HepG2 (cell line): ENCODE data around the gene INAFM1. TPM values are rescaled to one million over a fixed set of nuclear protein-coding genes. Genes with fewer than 3 reads are reported as not detected.

Experiments
- ATF7-NPFF ChIP-seq: sonication (generic); formaldehyde crosslinking; IDR thresholded peaks from 2 replicates; pipeline ENCODE4 v1.8.1; 2023; ENCODE audit warnings: mild to moderate bottlenecking, low read depth, missing genetic modification reagents, moderate library complexity
- FOXP4 ChIP-seq: sonication (generic); formaldehyde crosslinking; IDR thresholded peaks from 2 replicates; pipeline ENCODE4 v1.4.0; 2020; ENCODE audit warnings: missing genetic modification reagents
- GLI4 ChIP-seq: sonication (generic); formaldehyde crosslinking; IDR thresholded peaks from 2 replicates; pipeline ENCODE4 v1.5.1; 2020; ENCODE audit warnings: missing genetic modification reagents, mild to moderate bottlenecking, moderate library complexity, borderline replicate concordance
- HMG20A ChIP-seq: IDR thresholded peaks from 2 replicates; pipeline ENCODE4 v1.6.1; 2016; ENCODE audit warnings: borderline replicate concordance
- KDM6A ChIP-seq: IDR thresholded peaks from 2 replicates; pipeline ENCODE4 v1.6.1; 2016; ENCODE audit warnings: low read depth
- MXD1 ChIP-seq: sonication (generic); formaldehyde crosslinking; IDR thresholded peaks from 2 replicates; pipeline ENCODE4 v1.4.0; 2020; ENCODE audit warnings: mild to moderate bottlenecking, missing genetic modification reagents
- POGZ ChIP-seq: sonication (generic); formaldehyde crosslinking; IDR thresholded peaks from 2 replicates; pipeline ENCODE4 v1.4.0; 2020; ENCODE audit warnings: mild to moderate bottlenecking, missing genetic modification reagents
- RBM22 ChIP-seq: fragments of 200-400 bp; formaldehyde crosslinking; optimal IDR thresholded peaks from 2 replicates; pipeline ENCODE3; 2017; ENCODE audit warnings: mild to moderate bottlenecking, low read length, moderate library complexity
- RBM39 ChIP-seq: fragments of 200-400 bp; formaldehyde crosslinking; IDR thresholded peaks from one replicate; pipeline ENCODE4 v1.6.1; 2018; ENCODE audit warnings: antibody characterized with exemption, mild to moderate bottlenecking, low read depth, low read length; ENCODE audit not compliant: poor library complexity, severe bottlenecking
- SP1 ChIP-seq, 2 experiments: fragments of 450-650 bp in 1 of 2; sonication (generic) in 1 of 2; formaldehyde crosslinking in 1 of 2; IDR thresholded peaks; 2 replicates each; pipeline versions ENCODE4 v1.4.0 to v1.6.1; 2016 to 2020; ENCODE audit warnings: missing genetic modification reagents in 1 of 2
- TP53 ChIP-seq: sonication (generic); formaldehyde crosslinking; conservative IDR thresholded peaks from 2 replicates; pipeline ENCODE4 v1.4.0; 2020; ENCODE audit warnings: missing genetic modification reagents
- ZFP36L1 ChIP-seq: sonication (generic); formaldehyde crosslinking; IDR thresholded peaks from 2 replicates; pipeline ENCODE4 v1.8.0; 2022; ENCODE audit warnings: mild to moderate bottlenecking, missing genetic modification reagents, moderate library complexity
- ZIK1 ChIP-seq: sonication (generic); formaldehyde crosslinking; IDR thresholded peaks from 2 replicates; pipeline ENCODE4 v1.5.0; 2020; ENCODE audit warnings: mild to moderate bottlenecking, low read depth, missing genetic modification reagents, borderline replicate concordance
- ZNF263 ChIP-seq: sonication (generic); formaldehyde crosslinking; IDR thresholded peaks from 2 replicates; pipeline ENCODE4 v1.4.0; 2020; ENCODE audit warnings: missing genetic modification reagents
- ZNF296 ChIP-seq: sonication (generic); formaldehyde crosslinking; conservative IDR thresholded peaks from 2 replicates; pipeline ENCODE4 v1.5.0; 2020; ENCODE audit warnings: mild to moderate bottlenecking, missing genetic modification reagents
- ZNF605 ChIP-seq: sonication (generic); formaldehyde crosslinking; IDR thresholded peaks from 2 replicates; pipeline ENCODE4 v1.8.0; 2022; ENCODE audit warnings: mild to moderate bottlenecking, missing genetic modification reagents
- ZNF7 ChIP-seq: IDR thresholded peaks from 2 replicates; pipeline ENCODE4 v1.6.1; 2016; ENCODE audit warnings: missing biosample characterization, missing genetic modification reagents
- ZSCAN31 ChIP-seq: sonication (generic); formaldehyde crosslinking; IDR thresholded peaks from 2 replicates; pipeline ENCODE4 v1.5.0; 2020; ENCODE audit warnings: low read depth, mild to moderate bottlenecking, missing genetic modification reagents
- polyA plus RNA-seq, 8 experiments: library from polyadenylated mRNA; depleted of rRNA in 3 of 8; stranded (reverse) in 7 of 8; unstranded in 1 of 8; fragments of >200 nt; fragmentation: Illumina TruSeq in 4 of 8; extraction: Trizol in 4 of 8; gene quantifications; 2 replicates each; pipeline versions ENCODE4 v1.2.1 to v1.2.3, GENCODE V29; 2011 to 2016; ENCODE audit warnings: low read depth in 4 of 8, missing spikeins in 1 of 8, mixed read lengths in 1 of 8; ENCODE audit not compliant: insufficient read depth in 1 of 8
- total RNA-seq, 5 experiments: library from RNA; depleted of rRNA; stranded (reverse); fragments of >200 nt; fragmentation: Illumina TruSeq; extraction: Trizol; gene quantifications; 2 replicates each; pipeline ENCODE4 v1.2.3, GENCODE V29; 2016; ENCODE audit warnings: low read depth in 1 of 5
- TF ChIP-seq, protein P1 (sequence below): sonication (generic); formaldehyde crosslinking; IDR thresholded peaks from 2 replicates; pipeline ENCODE4 v1.4.0; 2020; ENCODE audit warnings: mild to moderate bottlenecking, missing genetic modification reagents
- TF ChIP-seq, protein P2 (sequence below): sonication (generic); formaldehyde crosslinking; IDR thresholded peaks from 2 replicates; pipeline ENCODE4 v1.4.0; 2020; ENCODE audit warnings: mild to moderate bottlenecking, missing genetic modification reagents
- TF ChIP-seq, protein P3 (sequence below): sonication (generic); formaldehyde crosslinking; IDR thresholded peaks from 2 replicates; pipeline ENCODE4 v1.8.0; 2022; ENCODE audit warnings: low read depth, missing genetic modification reagents
- TF ChIP-seq, protein P4 (sequence below): sonication (generic); formaldehyde crosslinking; IDR thresholded peaks from 2 replicates; pipeline ENCODE4 v1.8.1; 2023; ENCODE audit warnings: mild to moderate bottlenecking, missing genetic modification reagents, borderline replicate concordance

Gene INAFM1
- total and polyA plus RNA-seq, 2 of the 13 experiments (the other 11 are each of a cell fraction or from before 2014, with no cell fraction given): 0.88 to 1.9 TPM

DNA sequence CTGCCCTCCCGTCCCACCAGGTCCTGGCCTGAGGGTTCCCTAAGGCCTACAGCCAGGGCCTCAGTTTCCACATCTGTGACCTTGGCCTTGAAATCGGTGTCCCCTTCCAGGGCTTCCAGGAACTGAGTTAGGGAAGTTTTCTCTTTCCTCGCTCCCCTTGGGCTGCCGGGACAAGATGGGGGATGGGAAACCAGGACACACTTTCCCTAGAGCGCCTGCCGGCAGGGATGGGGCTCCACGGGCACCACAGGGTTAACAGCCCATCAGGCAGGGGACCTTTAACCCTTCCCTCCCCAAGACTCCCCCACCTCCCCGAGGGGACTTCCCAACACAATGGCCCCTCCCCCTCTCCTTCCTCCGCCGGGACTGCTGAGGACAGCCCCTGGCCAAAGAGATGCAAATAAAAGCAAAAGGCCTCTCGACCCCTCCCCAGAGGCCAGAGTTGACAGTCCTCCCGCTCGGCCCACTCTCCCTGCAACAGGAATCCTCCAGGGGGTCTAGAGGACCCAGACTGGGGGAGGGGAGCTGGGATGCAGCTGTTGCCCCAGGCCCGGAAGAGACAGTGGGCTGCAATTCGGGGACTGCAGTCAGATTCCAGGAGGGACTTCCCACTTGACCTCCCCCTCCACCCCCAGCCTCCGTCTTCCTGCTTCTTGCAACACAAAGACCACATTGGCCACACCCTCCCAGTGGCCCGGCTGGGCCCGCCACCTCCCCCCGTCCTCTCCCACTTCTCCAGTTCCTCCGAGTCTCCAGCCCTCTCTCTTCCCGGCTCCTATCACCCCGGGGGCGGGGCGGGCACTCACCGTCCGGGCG, 47.1 kb upstream of the INAFM1 start (continued):
- TF ChIP-seq, protein P1, sequence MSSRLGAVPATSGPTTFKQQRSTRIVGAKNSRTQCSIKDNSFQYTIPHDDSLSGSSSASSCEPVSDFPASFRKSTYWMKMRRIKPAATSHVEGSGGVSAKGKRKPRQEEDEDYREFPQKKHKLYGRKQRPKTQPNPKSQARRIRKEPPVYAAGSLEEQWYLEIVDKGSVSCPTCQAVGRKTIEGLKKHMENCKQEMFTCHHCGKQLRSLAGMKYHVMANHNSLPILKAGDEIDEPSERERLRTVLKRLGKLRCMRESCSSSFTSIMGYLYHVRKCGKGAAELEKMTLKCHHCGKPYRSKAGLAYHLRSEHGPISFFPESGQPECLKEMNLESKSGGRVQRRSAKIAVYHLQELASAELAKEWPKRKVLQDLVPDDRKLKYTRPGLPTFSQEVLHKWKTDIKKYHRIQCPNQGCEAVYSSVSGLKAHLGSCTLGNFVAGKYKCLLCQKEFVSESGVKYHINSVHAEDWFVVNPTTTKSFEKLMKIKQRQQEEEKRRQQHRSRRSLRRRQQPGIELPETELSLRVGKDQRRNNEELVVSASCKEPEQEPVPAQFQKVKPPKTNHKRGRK (CRISPR knock-in tag): no peak
- peak; percentile 64 for TF ChIP-seq RBM22
- TF ChIP-seq RBM39: no peak
- no peak for TF ChIP-seq GLI4 (CRISPR knock-in tag)
- TF ChIP-seq, protein P2, sequence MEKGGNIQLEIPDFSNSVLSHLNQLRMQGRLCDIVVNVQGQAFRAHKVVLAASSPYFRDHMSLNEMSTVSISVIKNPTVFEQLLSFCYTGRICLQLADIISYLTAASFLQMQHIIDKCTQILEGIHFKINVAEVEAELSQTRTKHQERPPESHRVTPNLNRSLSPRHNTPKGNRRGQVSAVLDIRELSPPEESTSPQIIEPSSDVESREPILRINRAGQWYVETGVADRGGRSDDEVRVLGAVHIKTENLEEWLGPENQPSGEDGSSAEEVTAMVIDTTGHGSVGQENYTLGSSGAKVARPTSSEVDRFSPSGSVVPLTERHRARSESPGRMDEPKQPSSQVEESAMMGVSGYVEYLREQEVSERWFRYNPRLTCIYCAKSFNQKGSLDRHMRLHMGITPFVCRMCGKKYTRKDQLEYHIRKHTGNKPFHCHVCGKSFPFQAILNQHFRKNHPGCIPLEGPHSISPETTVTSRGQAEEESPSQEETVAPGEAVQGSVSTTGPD: no peak
- peak; percentile 63; the same call in 1 of the 2 replicates for TF ChIP-seq ZNF605 (CRISPR knock-in tag)
- no peak for TF ChIP-seq MXD1 (CRISPR knock-in tag)
- TF ChIP-seq FOXP4 (CRISPR knock-in tag): peak; percentile 68
- TF ChIP-seq ZIK1 (CRISPR knock-in tag): no peak
- no peak for TF ChIP-seq SP1 (IDR thresholded peaks at IDR 0.05)
- peak; percentile 12 for TF ChIP-seq SP1 (CRISPR knock-in tag; IDR thresholded peaks at IDR 0.05)
- no peak for TF ChIP-seq ZNF7 (CRISPR knock-in tag)
- no peak for TF ChIP-seq KDM6A (CRISPR knock-in tag)
- TF ChIP-seq, protein P3, sequence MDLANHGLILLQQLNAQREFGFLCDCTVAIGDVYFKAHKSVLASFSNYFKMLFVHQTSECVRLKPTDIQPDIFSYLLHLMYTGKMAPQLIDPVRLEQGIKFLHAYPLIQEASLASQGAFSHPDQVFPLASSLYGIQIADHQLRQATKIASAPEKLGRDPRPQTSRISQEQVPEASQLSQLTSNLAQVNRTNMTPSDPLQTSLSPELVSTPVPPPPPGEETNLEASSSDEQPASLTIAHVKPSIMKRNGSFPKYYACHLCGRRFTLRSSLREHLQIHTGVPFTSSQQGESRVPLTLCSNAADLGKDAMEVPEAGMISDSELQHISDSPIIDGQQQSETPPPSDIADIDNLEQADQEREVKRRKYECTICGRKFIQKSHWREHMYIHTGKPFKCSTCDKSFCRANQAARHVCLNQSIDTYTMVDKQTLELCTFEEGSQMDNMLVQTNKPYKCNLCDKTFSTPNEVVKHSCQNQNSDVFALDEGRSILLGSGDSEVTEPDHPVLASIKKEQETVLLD: 0 out of 2 replicates have a peak, but pooled peaks have one; percentile 28
- peak; percentile 86 for TF ChIP-seq ZNF263 (CRISPR knock-in tag)
- no peak for TF ChIP-seq ATF7-NPFF (CRISPR knock-in tag)
- 0 out of 2 replicates have a peak, but pooled peaks have one; percentile 16 for TF ChIP-seq ZSCAN31 (CRISPR knock-in tag)
- TF ChIP-seq ZNF296 (CRISPR knock-in tag): no peak
- TF ChIP-seq TP53: no peak
- TF ChIP-seq ZFP36L1 (CRISPR knock-in tag): no peak
- TF ChIP-seq, protein P4, sequence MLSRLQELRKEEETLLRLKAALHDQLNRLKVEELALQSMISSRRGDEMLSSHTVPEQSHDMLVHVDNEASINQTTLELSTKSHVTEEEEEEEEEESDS (CRISPR knock-in tag): no peak
- TF ChIP-seq HMG20A: peak; percentile 21; the same call in 1 of the 2 replicates
- TF ChIP-seq POGZ (CRISPR knock-in tag): no peak
